HFFc6 (cell line): ENCODE measurements around the gene SLC6A18. TPM values are rescaled to one million over a fixed set of nuclear protein-coding genes. Genes with fewer than 3 reads are reported as not detected.
A peak's percentile ranks its signal among the peaks of the same experiment; 100 is the strongest.

Experiments
- DNase-seq: peaks from one replicate; pipeline ENCODE4 v3.0.0-alpha.2; 2018
- H3K27ac Mint-ChIP-seq: 2 replicates; pipeline ENCODE4 v1.8.0; 2020; ENCODE audit warnings: mild to moderate bottlenecking, mixed read lengths
- H3K27me3 Mint-ChIP-seq: 2 replicates; pipeline ENCODE4 v1.8.0; 2021; ENCODE audit warnings: mild to moderate bottlenecking, moderate library complexity, mixed read lengths; ENCODE audit not compliant: insufficient read depth
- H3K36me3 Mint-ChIP-seq: 2 replicates; pipeline ENCODE4 v1.8.0; 2021; ENCODE audit warnings: low read depth, mixed read lengths
- H3K4me1 Mint-ChIP-seq: 2 replicates; pipeline ENCODE4 v1.8.0; 2020; ENCODE audit warnings: low read depth, mixed read lengths
- H3K4me3 Mint-ChIP-seq: 2 replicates; pipeline ENCODE4 v1.8.0; 2020; ENCODE audit warnings: mild to moderate bottlenecking, moderate library complexity, mixed read lengths
- H3K9me3 Mint-ChIP-seq: 2 replicates; pipeline ENCODE4 v1.8.0; 2020; ENCODE audit warnings: mild to moderate bottlenecking, mixed read lengths
- CTCF ChIP-seq: fragments of 200-600 bp; sonication (generic); IDR thresholded peaks from 2 replicates; pipeline ENCODE4 v1.5.0; 2021; ENCODE audit warnings: antibody characterized with exemption, mild to moderate bottlenecking
- total RNA-seq, 6 experiments: library from RNA; stranded (reverse); fragmentation: NEBNext Ultra II Directional; extraction: Animal tissue kit (Norgen Biotek cat#: 25700); gene quantifications; 2 replicates in 1 of 6; 3 replicates in 5 of 6; pipeline ENCODE4 v1.2.3, GENCODE V29; 2021

Gene SLC6A18
- total RNA-seq, 6 experiments from 2014 or later, result not detected

GRCh38 chr5:1202798-1203185 is 22.4 kb upstream of the SLC6A18 start:
- no peaks in the 10 kb centered on the region for H3K9me3 Mint-ChIP-seq
- no peak overlapping the region for H3K27ac Mint-ChIP-seq
- peaks cover 13% of the 10 kb centered on the region for H3K27me3 Mint-ChIP-seq
- H3K4me3 Mint-ChIP-seq, result no peak overlapping the region
- H3K36me3 Mint-ChIP-seq, result no peaks in the 10 kb centered on the region
- H3K4me1 Mint-ChIP-seq, result no peaks in the 10 kb centered on the region
- no peak for TF ChIP-seq CTCF
- DNase-seq, result no peak

DNA sequence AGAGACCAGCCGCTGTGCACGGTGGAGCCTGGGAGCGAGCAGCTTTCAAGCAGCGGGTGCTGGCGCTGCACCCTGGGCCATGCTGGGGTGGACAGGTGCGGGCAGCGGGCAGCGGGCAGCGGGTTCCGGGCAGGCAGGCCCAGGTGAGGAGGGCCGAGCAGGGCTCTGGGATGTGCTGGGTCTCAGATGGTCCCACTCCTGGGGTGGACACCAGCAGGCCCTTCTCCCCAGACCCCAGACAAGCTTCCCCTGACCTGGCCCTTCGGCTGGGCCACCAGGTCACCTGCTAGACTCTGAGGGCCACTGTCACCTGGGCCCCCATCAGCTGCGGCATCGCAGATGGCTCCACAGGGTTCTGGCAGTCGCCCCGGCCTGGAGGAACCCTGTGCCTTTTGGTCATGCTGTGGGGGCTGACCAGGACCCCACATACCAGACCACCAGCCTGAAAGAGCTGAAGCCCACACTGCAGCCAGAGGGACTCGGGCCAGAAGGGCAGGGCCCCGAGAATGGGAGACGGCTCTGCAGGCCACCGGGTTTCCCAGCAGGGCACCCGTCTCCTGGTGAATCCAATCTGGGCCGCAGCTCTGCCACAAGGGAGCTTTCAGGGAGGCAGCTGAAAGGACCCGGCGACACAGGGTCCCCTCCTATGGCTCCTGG is 21.7 kb upstream of the SLC6A18 start:
- H3K27ac Mint-ChIP-seq, result no peak overlapping the region
- H3K27me3 Mint-ChIP-seq, result peaks cover 13% of the 10 kb centered on the region
- no peak overlapping the region for H3K4me3 Mint-ChIP-seq
- H3K9me3 Mint-ChIP-seq, result no peaks in the 10 kb centered on the region
- H3K36me3 Mint-ChIP-seq, result no peaks in the 10 kb centered on the region
- no peak for DNase-seq
- no peaks in the 10 kb centered on the region for H3K4me1 Mint-ChIP-seq
- no peak for TF ChIP-seq CTCF

- Mint-ChIP-seq H3K4me3 (no peak overlapping the region), H3K27me3 (peaks cover 13% of the 10 kb centered on the region), H3K36me3 (no peaks in the 10 kb centered on the region), H3K9me3 (no peaks in the 10 kb centered on the region), H3K4me1 (no peaks in the 10 kb centered on the region), H3K27ac (no peak overlapping the region)
- TF ChIP-seq CTCF, result no peak
- no peak for DNase-seq
Observed at GRCh38 chr5:1203968-1204692, 21.1 kb upstream of the SLC6A18 start.

DNA sequence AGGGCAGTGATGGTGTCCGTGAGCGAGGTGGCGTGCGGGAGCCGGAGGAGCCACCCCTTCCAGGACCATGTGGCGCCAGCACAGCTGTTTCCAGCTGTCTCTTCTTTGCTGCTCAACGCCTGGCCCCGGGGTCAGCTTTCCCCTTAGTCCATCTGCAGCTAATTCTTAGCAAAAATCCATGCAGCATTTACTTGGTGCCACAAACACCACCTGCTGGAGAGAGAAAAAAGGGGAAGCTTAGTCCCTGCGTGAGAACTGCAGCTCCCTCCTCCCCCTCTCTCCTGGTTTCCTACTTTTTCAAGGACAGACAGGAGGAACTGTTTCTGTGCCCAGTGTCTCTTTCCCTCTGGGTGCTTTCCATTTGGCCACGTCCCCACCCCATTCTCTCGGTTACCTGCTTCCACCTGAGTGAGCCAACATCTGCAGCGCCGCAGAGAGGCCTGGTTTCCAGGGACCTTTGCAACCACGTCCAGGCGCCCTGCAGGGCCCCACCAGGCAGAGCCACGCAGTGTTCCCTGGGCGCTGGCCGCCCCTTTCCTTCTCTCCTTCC is 20.4 kb upstream of the SLC6A18 start:
- H3K4me3 Mint-ChIP-seq, result no peak overlapping the region
- DNase-seq, result peak; percentile 39
- H3K36me3 Mint-ChIP-seq, result no peaks in the 10 kb centered on the region
- no peaks in the 10 kb centered on the region for H3K9me3 Mint-ChIP-seq
- no peaks in the 10 kb centered on the region for H3K4me1 Mint-ChIP-seq
- no peak overlapping the region for H3K27ac Mint-ChIP-seq
- TF ChIP-seq CTCF, result peak; percentile 53
- peaks cover 13% of the 10 kb centered on the region for H3K27me3 Mint-ChIP-seq

- no peak for TF ChIP-seq CTCF
- H3K36me3 Mint-ChIP-seq, result no peaks in the 10 kb centered on the region
- no peaks in the 10 kb centered on the region for H3K9me3 Mint-ChIP-seq
- no peak overlapping the region for H3K27ac Mint-ChIP-seq
- H3K27me3 Mint-ChIP-seq, result peaks cover 15% of the 10 kb centered on the region
- H3K4me3 Mint-ChIP-seq, result no peak overlapping the region
- no peaks in the 10 kb centered on the region for H3K4me1 Mint-ChIP-seq
- no peak for DNase-seq
Observed at GRCh38 chr5:1205255-1206180, 19.7 kb upstream of the SLC6A18 start.
